Endothelial cell (in vitro differentiated cells): ENCODE data around the gene SCAMP2. TPM values are rescaled to one million over a fixed set of nuclear protein-coding genes. Genes with fewer than 3 reads are reported as not detected.

Experiments
- DNase-seq: peaks from one replicate; pipeline ENCODE4 v3.0.0; 2021; ENCODE audit warnings: low spot score
- H3K27ac Mint-ChIP-seq: one replicate; pipeline ENCODE4 v1.8.0; 2021; ENCODE audit warnings: mixed read lengths, inconsistent platforms; ENCODE audit not compliant: unreplicated experiment
- H3K27me3 Mint-ChIP-seq: one replicate; pipeline ENCODE4 v1.8.0; 2021; ENCODE audit warnings: mild to moderate bottlenecking, moderate library complexity, mixed read lengths, inconsistent platforms; ENCODE audit not compliant: unreplicated experiment
- H3K36me3 Mint-ChIP-seq: one replicate; pipeline ENCODE4 v1.8.0; 2021; ENCODE audit warnings: mild to moderate bottlenecking, low read depth, mixed read lengths, inconsistent platforms; ENCODE audit not compliant: unreplicated experiment
- H3K4me1 Mint-ChIP-seq: one replicate; pipeline ENCODE4 v1.8.0; 2021; ENCODE audit warnings: mild to moderate bottlenecking, mixed read lengths, inconsistent platforms; ENCODE audit not compliant: unreplicated experiment
- H3K4me3 Mint-ChIP-seq: one replicate; pipeline ENCODE4 v1.8.0; 2021; ENCODE audit warnings: mild to moderate bottlenecking, mixed read lengths, inconsistent platforms; ENCODE audit not compliant: unreplicated experiment
- H3K9me3 Mint-ChIP-seq: one replicate; pipeline ENCODE4 v1.8.0; 2021; ENCODE audit warnings: mixed read lengths, inconsistent platforms; ENCODE audit not compliant: unreplicated experiment
- CTCF ChIP-seq: fragments of 200-600 bp; sonication (generic); IDR thresholded peaks from one replicate; pipeline ENCODE4 v1.5.0; 2021; ENCODE audit warnings: antibody characterized with exemption; ENCODE audit not compliant: unreplicated experiment
- total RNA-seq: library from RNA; stranded (reverse); fragmentation: NEBNext Ultra II Directional; extraction: Animal tissue kit (Norgen Biotek cat#: 25700); gene quantifications from one replicate; pipeline ENCODE4 v1.2.1, GENCODE V29; 2021; ENCODE audit not compliant: unreplicated experiment

SCAMP2 gene
- total RNA-seq, 1 donor from 2014 or later = 56.1 TPM

- Mint-ChIP-seq H3K4me1 (peaks cover 7% of the 10 kb centered on the region), H3K27me3 (peaks cover 8% of the 10 kb centered on the region), H3K27ac (no peak overlapping the region), H3K4me3 (no peak overlapping the region), H3K9me3 (no peaks in the 10 kb centered on the region), H3K36me3 (no peaks in the 10 kb centered on the region)
- no peak for TF ChIP-seq CTCF
- DNase-seq = no peak
These were observed 43.7 kb downstream of the SCAMP2 start for GRCh38 chr15:74829486-74829885.

- no peak for TF ChIP-seq CTCF
- Mint-ChIP-seq H3K9me3 (no peaks in the 10 kb centered on the region), H3K4me1 (peaks cover 7% of the 10 kb centered on the region), H3K4me3 (no peak overlapping the region), H3K27me3 (peaks cover 8% of the 10 kb centered on the region), H3K36me3 (no peaks in the 10 kb centered on the region), H3K27ac (no peak overlapping the region)
- DNase-seq = no peak
These were observed 44.3 kb downstream of the SCAMP2 start for GRCh38 chr15:74828835-74829234.

- H3K9me3 Mint-ChIP-seq = no peaks in the 10 kb centered on the region
- peaks cover 8% of the 10 kb centered on the region for H3K27me3 Mint-ChIP-seq
- no peak for TF ChIP-seq CTCF
- no peaks in the 10 kb centered on the region for H3K36me3 Mint-ChIP-seq
- no peak overlapping the region for H3K27ac Mint-ChIP-seq
- DNase-seq = no peak
- no peak overlapping the region for H3K4me3 Mint-ChIP-seq
- peaks cover under 1% of the 10 kb centered on the region for H3K4me1 Mint-ChIP-seq
These were observed 45.6 kb downstream of the SCAMP2 start for GRCh38 chr15:74827614-74828013.

- Mint-ChIP-seq H3K36me3 (no peaks in the 10 kb centered on the region), H3K27ac (no peak overlapping the region), H3K4me1 (no peaks in the 10 kb centered on the region), H3K4me3 (no peak overlapping the region), H3K9me3 (no peaks in the 10 kb centered on the region), H3K27me3 (peaks cover 11% of the 10 kb centered on the region)
- DNase-seq = no peak
- no peak for TF ChIP-seq CTCF
These were observed 46.2 kb downstream of the SCAMP2 start for GRCh38 chr15:74826921-74827320.

- Mint-ChIP-seq H3K4me1 (no peaks in the 10 kb centered on the region), H3K27me3 (peaks cover 12% of the 10 kb centered on the region), H3K27ac (no peak within 1 kb of the TSS), H3K4me3 (no peak within 1 kb of the TSS), H3K36me3 (no peaks in the 10 kb centered on the region), H3K9me3 (no peaks in the 10 kb centered on the region)
- no peak for TF ChIP-seq CTCF
- DNase-seq = peak; percentile 56
These were observed 46.8 kb downstream of the SCAMP2 start, which contains the start of gene CPLX3 for GRCh38 chr15:74826364-74826819. TSS of gene CPLX3 (plus strand) at chr15:74826627. CDS start at chr15:74826704, 77 bp downstream.
